Stimulated activated CD4-positive, alpha-beta T cell treated with anti-CD3 and anti-CD28 coated beads, TNF-alpha, amount 100 ng/mL, for 48 hours (primary cell): ENCODE data around the gene ZFP36L2.
A peak's percentile ranks its signal among the peaks of the same experiment; 100 is the strongest.

Experiments used
- DNase-seq, 3 donors: peaks; one replicate each; pipeline ENCODE4 v3.0.0-alpha.2; 2020; ENCODE audit warnings: low read depth in 3 of 3

ZFP36L2 gene

DNA sequence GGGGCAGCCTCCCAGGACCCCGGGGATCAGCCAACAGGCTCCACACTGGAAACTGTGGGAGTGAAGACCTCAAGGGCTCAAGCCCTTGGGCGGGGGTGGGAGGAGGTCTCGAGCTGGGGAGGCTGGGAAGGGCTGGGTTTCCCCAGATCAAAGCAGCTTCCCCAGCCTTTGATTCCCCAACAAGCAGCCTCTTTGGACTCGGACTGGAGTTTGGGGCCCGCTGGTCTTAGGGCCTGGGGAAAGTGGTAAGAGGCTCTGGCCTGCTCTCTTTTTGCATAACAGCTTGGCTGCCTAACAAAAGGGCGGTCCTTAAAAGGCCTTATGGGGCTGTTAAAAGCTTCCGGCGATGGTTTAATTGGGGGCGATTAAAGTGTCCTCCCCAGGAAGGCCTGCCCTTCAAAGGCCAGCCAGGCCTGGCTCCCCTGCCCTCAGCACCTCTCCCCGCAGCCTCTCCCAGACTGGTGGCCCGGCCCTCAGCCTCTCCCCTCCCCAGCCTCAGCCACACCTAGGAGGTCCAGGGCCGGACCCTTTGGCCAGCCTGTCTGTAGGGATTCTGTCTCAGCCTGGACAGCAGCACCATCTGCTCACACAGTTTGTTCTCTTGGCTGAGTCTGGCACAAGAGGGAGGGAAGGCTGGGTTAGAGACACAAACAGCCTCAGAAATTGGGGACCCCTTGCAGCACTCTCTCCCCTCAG lies 39.6 kb downstream of the ZFP36L2 start:
- no peak for DNase-seq

DNA sequence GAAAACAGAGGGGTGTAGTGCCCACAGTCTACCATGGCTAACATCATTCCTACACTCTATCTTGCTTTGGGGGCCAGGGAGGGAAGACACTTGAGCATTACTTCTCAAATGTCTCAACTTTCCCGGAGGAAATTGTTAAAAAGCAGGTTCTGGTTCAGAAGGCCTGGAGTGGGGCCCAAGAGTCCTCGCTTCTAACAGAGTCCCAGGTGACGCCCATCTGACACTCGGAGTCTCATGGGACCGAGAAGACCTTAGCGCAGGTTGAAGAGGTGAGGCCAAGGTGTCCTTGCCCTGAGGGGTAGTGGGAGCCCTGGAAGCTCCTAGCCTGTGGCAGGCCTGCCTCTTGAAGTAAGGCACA lies 40.1 kb downstream of the ZFP36L2 start:
- no peak for DNase-seq

GRCh38 chr2:43185146-43185545 lies 41.3 kb downstream of the ZFP36L2 start:
- no peak for DNase-seq

- peak in 2 of 3 donors; percentile 34 to 63 for DNase-seq
Observed at GRCh38 chr2:43184339-43184895, 42.0 kb downstream of the ZFP36L2 start.

- no peak for DNase-seq
Observed at GRCh38 chr2:43183743-43184142, 42.7 kb downstream of the ZFP36L2 start.

- DNase-seq, result no peak
Observed at GRCh38 chr2:43180897-43181296, 45.5 kb downstream of the ZFP36L2 start.

- no peak for DNase-seq
Observed at GRCh38 chr2:43179942-43180341, 46.5 kb downstream of the ZFP36L2 start.

- DNase-seq, result no peak
Observed at GRCh38 chr2:43178602-43179542, 47.5 kb downstream of the ZFP36L2 start.

DNA sequence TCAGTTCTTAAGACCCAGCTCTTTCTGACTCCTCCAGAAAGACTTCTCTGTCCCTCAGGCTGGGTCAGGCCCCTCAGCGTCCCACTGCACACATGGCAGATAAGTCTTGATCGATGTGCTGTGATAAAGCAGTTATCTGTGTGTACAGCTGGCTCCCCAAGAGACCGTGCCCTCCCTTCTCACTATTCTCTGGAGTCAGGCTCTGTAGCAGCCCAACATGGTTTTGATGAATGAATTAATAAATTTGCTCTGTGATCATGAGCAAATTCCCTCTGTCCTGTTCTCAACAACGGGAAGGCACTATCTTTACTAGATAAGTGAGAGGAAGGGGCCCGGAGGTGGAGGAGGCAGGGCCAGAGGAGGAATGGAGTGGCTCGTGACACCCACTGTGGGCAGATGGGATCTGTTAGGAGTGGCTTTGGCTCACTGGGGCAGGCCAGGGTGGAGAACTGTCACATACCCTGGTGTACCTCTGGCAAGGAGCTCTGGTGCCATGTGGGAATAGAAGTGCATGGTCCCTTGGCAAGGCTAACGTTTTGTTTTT lies 48.3 kb downstream of the ZFP36L2 start:
- no peak for DNase-seq

- DNase-seq, result no peak
Observed at GRCh38 chr2:43176449-43176848, 50.0 kb downstream of the ZFP36L2 start.

DNA sequence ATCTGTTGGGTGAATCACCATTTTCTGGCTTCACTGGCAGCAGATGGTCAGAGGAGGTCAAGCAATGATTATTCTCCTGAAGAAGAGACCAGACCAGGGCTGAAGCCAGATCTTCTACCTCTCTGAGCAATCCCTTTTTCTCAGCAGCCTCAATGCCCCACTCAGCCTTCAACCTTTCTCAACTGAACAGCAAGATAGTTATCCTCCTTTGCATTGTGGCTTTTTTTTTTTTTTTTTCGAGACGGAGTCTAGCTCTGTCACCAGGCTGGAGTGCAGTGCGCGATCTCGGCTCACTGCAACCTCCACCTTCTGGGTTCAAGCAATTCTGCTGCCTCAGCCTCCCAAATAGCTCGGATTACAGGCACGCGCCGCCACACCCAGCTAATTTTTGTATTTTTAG lies 50.5 kb downstream of the ZFP36L2 start:
- no peak for DNase-seq

- no peak for DNase-seq
Observed at GRCh38 chr2:43175020-43175441, 51.4 kb downstream of the ZFP36L2 start.

DNA sequence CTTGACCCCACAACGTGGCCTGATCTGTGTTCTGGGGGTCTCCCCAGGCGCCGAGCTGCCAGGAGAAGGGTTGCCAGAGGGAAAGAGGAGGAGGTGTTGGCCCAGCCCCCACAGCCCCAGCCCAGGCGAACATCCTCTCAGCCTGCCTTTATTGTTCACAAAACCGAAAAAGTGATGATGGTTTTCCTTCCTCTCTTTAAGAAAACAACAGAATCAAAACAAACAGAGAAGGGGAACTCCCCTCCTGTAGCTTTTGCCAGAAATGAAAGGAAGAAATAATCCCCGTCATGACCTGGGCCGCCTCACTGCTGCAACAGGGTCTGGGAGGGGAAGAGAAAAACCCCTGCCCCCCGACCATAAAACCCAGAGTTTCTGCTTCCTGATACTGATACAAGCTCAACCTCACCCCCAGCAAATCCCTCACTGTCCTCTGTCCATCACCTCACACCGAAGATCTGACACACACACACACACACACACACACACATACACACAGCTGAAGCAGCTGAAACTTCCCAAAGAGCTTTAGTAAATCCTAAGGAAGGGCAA lies 52.0 kb downstream of the ZFP36L2 start:
- peak; percentile 50 to 66 (median 58) for DNase-seq
